Measurements from ENCODE around the gene LDLRAD1.
"Not testable (repeated sequence)": the region's sequence is repeated elsewhere in the genome, so short reads cannot be mapped to it uniquely, and the experiment has no call there.

The LDLRAD1 gene

DNA sequence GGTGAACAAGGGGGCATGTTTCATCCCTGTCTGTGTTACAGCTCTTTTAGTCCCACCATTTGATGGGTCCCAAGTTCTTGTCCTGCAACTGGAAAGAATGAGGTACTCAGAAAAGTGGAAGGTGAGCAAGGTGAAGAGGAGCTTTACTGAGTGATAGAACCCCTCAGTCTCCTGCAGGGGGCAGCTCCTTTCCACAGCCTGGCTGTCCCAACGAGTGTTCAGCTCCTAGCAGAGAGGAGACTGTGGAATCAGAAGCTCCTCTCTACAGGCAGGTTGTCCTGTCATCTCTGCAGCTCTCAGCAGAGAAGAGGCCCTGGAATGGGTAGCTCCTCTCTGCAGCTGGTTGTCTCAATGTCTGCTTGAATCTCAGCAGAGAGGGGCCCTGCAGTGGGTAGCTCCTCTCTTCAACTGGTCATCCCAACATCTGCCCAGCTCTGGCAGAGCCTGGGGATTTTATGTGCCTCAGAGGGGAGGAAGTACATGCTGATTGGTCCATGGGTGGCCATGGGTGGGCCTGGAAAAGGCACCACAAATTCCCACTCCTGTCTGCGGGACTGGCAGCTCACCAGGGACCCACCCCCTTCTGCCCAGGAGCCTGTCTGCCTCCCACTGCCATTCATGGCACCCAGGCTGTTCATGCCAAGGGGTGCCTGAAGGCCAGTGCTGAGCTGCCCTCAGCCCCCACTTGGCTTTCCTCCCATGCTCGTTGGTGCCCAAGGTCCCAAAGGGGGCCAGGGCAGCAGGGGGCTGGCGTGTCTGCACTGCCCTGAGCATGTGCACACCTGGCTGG is 25.7 kb downstream of the LDLRAD1 start:
- DNase-seq, result no peak

- no peak for DNase-seq
These were observed 30.1 kb downstream of the LDLRAD1 start for GRCh38 chr1:53987880-53988279.

- DNase-seq, result no peak
These were observed 31.5 kb downstream of the LDLRAD1 start for GRCh38 chr1:53986458-53986857.

DNA sequence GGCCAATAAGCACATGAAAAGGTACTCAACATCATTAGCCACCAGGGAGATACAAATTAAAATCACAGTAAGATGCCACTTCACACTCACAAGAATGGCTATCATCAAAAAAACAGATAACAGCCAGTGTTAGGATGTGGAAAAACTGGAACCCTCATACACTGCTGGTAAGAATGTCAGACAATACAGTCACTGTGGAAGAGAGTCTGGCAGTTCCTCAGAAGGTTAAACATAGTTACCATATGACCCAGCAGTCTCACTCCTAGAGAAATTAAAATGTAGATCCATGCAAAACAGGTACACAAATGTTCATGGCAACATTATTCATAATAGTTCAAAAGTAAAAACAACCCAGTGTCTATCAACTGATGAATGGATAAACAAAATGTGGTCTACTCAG is 33.3 kb downstream of the LDLRAD1 start:
- no peak for DNase-seq

DNA sequence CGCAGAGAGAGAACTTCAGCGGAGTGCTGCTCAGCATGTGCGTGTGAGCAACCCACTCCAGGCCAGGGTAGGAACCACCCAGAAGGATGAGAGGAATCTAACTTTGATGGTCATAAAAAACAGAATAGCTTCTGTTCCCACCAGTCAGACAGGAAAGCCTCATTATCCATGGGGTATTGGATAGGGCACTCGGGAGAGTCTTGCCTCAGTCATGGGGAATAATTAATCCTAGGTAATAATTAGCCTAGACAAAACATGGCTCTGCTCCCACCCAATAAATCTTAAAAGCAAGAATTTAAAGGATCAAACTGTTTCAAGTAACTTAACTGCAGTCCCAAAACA is 35.3 kb downstream of the LDLRAD1 start:
- no peak for DNase-seq

GRCh38 chr1:53982034-53982762 is 35.8 kb downstream of the LDLRAD1 start:
- no peak for DNase-seq

GRCh38 chr1:53981220-53981619 is 36.8 kb downstream of the LDLRAD1 start:
- DNase-seq, result no peak

DNA sequence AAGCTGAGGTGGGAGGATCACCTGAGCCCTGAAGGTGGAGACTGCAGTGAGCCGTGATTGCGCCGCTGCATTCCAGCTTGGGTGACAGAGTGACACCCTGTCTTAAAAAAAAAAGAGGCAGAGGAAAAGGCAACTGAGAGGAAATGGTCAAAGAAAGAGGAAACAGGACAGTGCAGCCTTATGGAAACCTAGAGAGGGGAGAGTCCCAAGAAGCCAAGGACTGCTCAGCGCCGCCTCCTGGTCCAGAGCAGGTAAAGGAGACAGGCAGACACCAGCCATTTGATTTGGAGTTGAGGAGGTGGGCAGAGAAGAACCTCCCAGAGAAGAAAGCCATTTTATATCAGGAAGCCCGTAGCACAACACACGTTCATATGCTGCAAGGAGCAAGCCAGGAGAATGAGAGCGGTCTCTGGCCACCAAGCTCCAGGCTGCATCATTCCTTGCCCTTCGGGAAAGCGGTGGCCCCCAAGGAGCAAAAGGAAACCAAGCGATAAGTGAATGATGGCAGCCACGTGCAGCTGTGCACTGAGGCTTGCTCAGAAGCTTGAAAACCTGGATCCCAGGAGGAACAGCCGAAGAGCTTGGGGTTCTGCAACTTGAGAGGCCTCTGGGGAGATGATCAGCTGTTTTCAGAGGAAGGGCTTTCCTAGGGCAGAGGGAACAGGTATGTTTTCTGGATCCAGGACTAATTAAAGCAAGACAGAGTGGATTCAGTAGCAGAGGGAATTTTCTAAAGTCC is 38.1 kb downstream of the LDLRAD1 start:
- no peak for DNase-seq

GRCh38 chr1:53975861-53976260 is 42.1 kb downstream of the LDLRAD1 start:
- DNase-seq, result no peak

GRCh38 chr1:53971718-53972117 is 46.3 kb downstream of the LDLRAD1 start:
- no peak for DNase-seq

DNA sequence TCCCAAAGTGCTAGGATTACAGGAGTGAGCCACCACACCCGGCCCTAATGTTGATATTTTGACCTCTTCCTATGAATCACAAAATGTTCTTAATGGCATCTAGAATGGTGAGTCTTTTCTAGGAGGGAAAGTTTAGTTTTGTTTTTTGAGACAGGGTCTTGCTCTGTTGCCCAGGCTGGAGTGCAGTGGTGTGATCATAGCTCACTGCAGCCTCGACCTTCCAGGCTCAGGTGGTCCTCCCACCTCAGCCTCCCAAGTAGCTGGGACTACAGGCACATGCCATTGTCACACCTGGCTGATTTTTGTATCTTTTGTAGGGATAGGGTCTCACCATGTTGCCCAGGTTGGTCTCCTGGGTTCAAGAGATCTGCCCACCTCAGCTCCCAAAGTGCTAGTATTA is 48.7 kb downstream of the LDLRAD1 start:
- not testable (repeated sequence) for DNase-seq

GRCh38 chr1:53968125-53968513 is 49.9 kb downstream of the LDLRAD1 start:
- DNase-seq, result no peak

DNA sequence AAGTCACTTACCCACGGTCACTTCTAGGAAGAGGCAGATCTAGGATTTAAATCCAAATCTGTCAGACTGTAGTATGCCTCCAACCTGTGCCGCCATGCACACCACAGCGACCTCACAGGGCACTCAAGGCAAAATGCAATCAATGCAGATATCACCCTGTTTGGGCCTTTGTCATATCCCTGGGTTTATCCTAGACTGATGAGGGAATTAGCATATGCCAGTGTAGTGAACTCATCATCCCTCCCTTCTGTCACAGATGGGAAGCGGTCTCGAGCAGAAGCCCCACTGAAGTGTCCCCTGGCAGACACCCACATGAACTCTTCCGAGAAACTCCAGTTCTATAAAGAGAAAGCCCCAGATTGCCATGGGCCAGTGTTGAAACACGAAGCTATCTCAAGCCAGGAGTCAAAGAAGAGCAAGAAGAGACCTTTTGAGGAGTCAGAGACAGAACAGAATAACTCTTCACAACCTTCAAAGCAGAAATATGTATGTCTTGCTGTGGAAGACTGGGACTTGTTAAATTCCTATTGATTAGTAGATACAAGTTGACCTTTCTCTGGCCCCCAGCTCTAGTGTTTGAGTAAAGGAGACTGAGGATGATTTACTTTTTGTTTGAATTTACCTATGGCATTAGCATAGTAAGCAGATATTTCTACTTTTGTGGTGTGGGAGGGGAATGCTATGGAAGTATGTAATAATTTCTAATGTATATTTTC is 50.4 kb downstream of the LDLRAD1 start:
- DNase-seq, result no peak

GRCh38 chr1:53966794-53967193 is 51.2 kb downstream of the LDLRAD1 start:
- DNase-seq, result no peak

GRCh38 chr1:53964109-53964508 is 53.9 kb downstream of the LDLRAD1 start:
- DNase-seq, result no peak

- DNase-seq, result no peak
These were observed 54.5 kb downstream of the LDLRAD1 start for GRCh38 chr1:53963460-53963859.

- DNase-seq, result no peak
These were observed 55.6 kb downstream of the LDLRAD1 start for GRCh38 chr1:53962395-53962794.

DNA sequence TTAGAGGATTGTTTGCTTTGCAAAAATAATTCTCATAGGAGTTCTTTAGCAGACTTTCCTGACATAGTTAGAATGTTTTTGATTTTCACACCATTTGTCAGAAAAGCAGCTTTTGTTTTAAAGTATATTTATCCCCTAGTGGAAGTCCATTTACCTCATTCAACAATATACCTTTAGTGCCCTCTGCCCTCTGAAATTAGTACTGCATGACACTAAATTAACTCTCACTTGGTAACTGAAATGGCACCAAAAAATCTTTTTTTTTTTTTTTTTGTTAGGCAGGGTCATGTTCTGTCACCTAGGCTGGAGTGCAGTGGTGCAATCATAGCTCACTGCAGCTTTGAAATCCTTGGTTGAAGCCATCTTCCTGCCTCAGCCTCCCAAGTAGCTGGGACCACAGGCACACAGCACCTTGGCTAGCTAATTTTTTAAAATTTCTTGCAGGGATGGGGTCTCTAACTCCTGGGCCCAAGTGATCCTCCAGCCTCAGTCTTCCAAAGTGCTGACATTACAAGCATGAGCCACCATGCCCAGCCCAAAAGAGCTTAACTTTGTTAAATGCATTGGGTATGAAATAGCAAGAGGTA is 58.2 kb downstream of the LDLRAD1 start:
- no peak for DNase-seq
